Stimulated activated CD8-positive, alpha-beta memory T cell treated with anti-CD3 and anti-CD28 coated beads, Interleukin-15, amount 100 ng/mL, for 24 hours (primary cell): ENCODE results near the gene DHRS1.

Source experiments
- DNase-seq: peaks from one replicate; pipeline ENCODE4 v3.0.0-alpha.2; 2020; ENCODE audit warnings: low read depth

The DHRS1 gene

DNA sequence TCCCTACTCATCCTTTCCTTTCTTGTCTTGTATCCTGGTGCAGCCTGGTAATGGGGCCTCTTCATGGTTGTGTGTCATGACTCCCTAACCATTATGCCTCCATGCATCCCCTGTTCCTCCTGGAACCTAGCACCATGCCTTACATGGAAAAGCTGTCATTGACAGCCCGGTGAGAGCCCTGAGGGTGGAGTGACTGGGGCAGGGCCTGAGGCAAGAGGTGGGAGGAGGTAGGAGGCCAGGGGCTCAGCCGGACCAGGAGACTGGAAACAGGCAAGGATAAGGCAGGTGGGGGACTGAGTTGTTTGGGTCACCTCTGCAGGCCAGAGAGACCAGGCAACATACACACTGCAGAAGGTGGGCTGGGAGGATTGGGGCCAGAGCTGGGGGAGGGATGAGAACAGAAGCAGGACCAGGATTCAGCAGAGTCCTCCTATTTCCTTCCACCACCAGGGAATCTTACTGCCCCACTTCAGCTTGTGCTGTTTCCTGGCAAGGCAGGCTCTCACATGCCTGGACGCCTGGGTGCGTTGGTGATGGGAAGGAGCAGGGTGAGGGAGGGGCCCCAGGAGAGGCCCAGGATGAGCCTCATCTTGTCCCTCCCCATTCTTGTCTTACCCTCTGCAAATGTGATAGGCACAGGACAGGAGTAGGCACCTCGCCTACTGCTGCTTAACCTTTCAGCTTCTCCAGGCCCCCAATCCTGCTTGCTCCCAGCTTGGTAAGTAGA lies 10.1 kb upstream of the DHRS1 start, which contains the start of gene LTB4R2:
LTB4R2 (plus strand) TSS at position 603 of the 727 bp plus-strand sequence. CDS start 525 bp downstream, outside the sequence.
- DNase-seq = no peak

DNA sequence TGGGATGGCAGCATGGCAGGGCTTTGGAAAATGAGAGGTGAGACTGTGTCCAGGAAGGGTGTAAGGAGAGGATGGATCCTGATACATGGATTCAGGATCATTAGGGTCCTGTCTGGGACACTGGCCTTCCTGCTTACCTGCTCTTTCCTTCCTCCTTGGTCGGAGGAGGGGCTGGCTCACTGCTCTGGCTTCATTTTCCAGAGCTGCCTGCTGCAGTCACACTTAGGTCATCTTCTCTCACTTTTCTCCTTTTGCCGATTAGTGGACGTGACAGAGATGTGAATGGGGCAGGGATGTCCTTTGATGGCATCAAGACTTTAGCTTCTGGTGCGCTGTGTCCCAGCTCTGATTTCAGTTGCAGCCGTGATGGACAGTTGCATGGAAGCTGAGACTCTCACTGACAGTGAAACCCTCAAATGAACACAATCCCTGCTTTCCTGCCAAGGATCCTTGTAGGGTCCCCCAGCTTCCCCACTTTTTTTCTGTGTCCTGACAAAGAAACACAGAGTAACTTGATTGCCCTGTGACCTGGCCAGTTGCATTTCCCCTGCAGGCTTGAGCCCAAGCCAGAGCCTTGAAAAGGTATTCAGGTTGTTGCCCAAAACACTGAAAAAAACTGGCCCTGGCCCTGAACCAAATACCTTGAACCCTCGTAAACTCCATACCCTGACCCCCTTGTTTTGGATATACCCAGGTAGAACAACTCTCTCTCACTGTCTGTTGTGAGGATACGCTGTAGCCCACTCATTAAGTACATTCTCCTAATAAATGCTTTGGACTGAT lies 9.0 kb upstream of the DHRS1 start:
- no peak for DNase-seq

DNA sequence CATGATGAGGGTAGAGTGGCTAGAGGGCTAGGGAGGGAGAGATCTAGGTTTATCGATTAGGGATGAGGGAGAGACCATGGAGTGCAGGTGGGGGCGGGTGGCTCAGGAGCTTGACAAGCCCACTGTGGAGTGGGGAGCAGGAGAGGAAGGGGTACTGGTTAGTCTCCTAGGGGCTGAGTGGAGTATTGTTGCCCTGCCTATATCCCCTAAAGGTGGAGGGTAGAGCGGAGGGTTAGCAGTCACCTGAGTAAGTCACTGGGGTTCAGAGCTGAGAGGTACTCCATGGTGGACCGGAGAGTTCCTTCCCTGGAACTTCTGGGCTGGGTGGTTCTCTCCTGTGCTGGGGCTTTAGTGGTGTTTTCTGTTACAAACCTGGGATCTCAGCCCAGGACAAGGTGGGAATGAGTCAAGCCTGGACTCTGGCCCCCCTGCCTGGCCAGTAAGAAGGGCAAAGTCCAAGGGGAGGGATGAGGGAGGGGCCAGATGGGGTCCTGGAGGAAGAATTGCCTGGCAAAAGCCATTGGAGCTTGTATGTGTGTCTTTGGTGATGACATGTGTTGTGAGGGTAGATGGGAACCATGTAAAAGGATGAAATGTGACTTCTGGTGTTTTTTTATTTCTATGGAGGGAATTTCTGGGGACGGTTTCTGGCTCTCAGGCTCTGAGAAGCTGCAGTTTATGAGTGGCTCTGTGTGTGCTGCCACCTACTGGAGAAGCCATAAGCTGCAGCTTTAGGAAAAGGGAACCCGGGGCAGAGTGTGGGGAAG lies 8.2 kb upstream of the DHRS1 start, which contains the start of gene CIDEB:
CIDEB (minus strand) TSS at position 403 of the 767 bp plus-strand sequence; CDS start at position 284, 119 bp downstream.
- DNase-seq = no peak

- no peak for DNase-seq
Measured at GRCh38 chr14:24307156-24307574, 7.6 kb upstream of the DHRS1 start.

DNA sequence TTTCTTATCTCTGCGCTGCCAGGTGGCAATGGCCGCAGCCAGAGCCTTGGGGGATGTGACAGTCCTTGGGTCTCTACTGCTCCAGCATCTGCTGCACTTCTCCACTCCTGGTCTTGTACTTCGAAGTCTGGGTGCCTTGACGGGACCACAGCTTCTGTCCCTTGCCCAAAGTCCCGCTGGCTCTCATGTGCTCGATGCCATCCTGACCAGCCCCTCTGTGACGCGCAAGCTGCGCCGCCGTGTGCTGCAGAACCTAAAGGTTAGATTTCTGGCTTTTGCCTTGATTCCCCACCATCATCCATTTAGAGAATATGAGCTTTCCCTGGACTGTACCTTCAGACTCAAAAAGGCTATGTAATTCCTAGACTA lies 4.4 kb upstream of the DHRS1 start:
- no peak for DNase-seq

GRCh38 chr14:24300326-24300980 lies 873 bp upstream of the DHRS1 start:
- no peak for DNase-seq

DNA sequence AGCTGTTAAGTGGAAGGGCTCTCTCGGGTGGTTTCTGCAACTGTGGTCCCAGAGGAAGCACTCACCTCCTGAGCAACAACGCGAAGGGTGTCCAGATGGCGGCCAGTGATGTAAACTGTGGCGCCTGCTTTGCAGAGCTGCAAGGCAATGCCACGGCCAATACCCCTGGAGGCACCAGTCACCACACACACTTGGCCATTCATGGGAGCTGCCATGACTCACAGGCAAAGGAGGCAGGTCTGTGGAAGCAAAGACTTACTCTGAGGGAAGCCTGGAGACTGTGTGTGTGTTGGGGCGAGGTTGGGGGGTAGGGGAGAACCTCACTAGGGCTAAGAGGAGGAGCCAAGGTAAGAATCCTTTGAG lies 707 bp downstream of the DHRS1 start:
- no peak for DNase-seq

DNA sequence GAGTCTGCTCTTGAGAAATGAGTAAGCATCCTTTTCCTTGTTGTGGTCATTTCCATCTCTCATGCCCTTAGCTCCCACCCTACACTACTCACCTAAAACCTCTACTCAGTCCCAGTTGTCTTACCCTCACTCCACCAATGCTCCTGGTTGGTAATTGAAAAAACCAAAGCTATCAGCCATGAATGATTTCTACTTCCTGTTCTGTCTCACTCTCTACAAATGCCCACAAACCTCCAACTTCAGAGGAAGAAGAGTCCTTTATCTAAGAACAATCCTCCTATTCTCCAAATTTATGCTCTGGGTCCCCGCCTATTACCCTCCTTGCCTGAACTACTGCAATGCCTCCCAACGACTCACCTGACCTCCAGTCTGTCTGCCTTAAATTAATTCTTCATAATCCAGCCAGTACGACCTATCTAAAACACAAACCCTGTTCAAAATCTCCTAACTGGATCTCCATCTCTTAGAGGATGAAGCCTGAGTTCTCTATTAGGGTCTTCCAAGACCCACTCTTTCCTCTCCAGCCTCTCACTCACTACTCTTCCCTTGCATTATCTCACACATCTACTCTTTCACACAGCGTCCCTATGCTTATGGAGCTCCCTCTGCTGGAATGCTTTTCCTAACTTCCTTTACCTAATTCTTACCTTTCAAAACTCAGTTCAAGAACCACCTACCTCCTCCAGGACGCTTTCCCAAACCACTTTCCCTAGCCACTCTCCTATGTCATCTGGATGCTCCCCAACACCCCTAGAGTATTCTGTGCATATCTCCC lies 2.2 kb downstream of the DHRS1 start:
- no peak for DNase-seq

- DNase-seq = no peak
Measured at GRCh38 chr14:24296341-24297157, 3.0 kb downstream of the DHRS1 start.

DNA sequence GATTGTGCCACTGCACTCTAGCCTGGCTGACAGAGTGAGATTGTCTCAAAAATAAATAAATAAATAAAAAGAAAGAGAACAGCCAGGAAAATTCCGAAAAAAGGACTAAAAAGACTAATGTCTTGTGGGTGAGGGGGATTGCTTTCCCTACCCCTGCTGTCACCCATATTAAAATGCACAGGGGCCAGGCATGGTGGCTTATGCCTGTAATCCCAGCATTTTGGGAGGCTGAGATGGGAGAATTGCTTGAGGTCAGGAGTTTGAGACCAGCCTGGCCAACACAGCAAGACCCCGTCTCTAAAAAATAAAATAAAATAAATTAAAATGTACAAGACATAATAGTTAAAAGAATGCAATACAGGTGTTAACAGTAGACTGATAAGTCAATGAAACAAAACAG lies 6.1 kb downstream of the DHRS1 start:
- no peak for DNase-seq

DNA sequence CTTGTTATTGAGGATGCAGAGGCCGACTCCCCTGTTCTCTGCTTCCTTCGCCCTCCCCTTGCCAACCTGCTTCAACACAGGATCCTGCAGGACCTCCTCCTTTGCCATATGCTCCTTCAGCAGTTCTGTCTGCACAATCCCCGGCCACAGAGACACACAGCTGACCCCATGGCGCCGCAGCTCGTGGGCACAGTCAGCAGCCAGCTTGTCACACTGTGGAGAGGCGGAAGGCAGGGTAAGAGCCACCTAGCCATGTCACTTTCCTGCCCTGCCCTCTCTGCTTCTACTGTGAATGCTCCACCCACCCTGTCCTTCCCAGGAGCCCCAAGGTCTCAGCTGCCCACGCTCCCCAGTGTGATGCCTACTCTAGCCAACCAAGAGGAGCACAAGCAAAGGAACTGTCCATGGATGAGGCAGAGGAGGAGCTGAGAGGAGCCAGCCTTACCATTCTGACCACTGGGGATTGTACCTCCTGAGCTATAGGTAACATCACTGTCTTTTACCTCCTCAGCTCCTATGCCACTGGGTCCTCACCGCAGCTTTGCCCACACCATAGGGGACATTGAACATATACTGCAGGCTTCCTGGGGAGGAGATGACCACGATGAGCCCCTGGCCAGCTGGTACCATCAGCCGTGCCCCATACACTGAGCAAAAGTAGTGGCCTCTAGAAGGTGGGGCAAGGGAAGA lies 7.3 kb downstream of the DHRS1 start:
- no peak for DNase-seq

GRCh38 chr14:24291446-24292117 lies 8.0 kb downstream of the DHRS1 start:
- no peak for DNase-seq

GRCh38 chr14:24290746-24291145 lies 8.8 kb downstream of the DHRS1 start:
- no peak for DNase-seq

DNA sequence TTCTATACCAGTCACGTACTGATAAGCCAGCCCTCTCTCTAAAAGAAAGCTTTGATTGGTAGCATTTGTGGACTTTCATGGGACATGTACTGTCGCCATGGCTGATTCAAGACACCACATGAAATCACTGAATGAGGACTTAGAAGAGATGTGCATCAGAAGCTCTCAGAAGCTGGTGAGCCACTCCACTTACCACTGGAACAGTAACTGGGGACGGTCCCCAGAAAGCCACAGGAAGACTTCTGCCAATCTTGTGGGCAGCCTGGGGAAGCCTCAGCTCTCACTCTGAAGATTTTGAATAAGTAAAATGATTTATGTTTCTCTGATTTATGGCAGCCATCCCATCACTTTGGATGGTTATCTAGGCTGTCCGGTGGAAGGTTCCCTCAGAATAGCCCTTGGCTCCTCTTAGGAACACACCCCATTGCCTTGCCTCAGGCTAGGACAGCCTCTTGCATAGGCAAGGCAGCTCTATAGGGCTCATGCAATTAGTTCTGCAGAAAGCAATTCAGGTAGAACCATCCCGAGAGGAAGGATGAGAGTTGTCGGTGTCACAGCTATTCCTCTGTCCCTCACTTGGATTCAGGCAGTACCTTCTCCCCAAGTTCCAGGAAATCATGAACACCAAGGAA lies 9.8 kb downstream of the DHRS1 start:
- DNase-seq = no peak

DNA sequence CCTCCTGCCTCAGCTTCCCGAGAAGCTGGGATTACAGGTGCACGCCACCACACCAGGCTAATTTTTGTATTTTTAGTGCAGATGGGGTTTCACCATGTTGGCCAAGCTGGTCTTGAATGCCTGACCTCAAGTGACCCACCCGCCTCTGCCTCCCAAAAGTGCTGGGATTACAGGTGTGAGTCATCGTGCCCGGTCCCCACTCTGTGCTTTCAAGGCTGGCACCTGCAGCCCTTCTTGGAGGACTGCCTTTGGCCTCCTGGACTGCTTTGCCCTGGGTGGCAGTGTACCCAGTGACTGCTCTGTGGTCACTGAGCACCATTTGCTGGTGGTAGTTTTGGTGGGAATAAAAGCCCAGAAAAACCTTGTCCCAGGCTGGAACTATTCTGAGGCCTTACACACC lies 12.6 kb downstream of the DHRS1 start:
- DNase-seq = no peak

GRCh38 chr14:24285351-24285750 lies 14.2 kb downstream of the DHRS1 start:
- DNase-seq = no peak

- DNase-seq = no peak
Measured at GRCh38 chr14:24284501-24285035, 15.0 kb downstream of the DHRS1 start.

- DNase-seq = no peak
Measured at GRCh38 chr14:24283796-24284460, 15.7 kb downstream of the DHRS1 start.
